ENCODE measurements around the gene C10orf143.
"Not testable (repeated sequence)": the region's sequence is repeated elsewhere in the genome, so short reads cannot be mapped to it uniquely, and the experiment has no call there.

Gene C10orf143

DNA sequence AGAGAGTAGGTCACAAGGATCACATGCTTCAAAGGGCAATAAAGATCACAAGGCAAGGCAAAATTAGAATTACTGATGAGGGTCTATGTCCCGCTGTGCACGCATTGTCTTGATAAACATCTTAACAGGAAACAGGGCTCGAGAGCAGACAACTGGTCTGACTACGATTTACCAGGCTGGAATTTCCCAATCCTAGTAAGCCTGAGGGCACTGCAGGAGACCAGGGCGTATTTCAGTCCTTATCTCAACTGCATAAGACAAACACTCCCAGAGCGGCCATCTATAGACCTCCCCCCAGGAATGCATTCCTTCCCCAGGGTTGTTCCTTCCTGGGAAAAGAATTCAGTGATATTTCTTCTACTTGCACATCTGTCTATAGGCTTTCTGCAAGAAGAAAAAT is 6.9 kb upstream of the C10orf143 start:
- in situ Hi-C loops (cut with HindIII; ENCODE audit: low pct_ligation_motif_present, low pct_unique_long_range_greater_than_20kb, low sequenced_read_pairs); DNase-seq: not testable (repeated sequence)

- DNase-seq; in situ Hi-C loops (cut with HindIII; ENCODE audit: low pct_ligation_motif_present, low pct_unique_long_range_greater_than_20kb, low sequenced_read_pairs): not testable (repeated sequence)
Observed at GRCh38 chr10:130116942-130117341, 6.3 kb upstream of the C10orf143 start.

- in situ Hi-C loops (cut with HindIII; ENCODE audit: low pct_ligation_motif_present, low pct_unique_long_range_greater_than_20kb, low sequenced_read_pairs) = no loop called here
- DNase-seq = no peak
Observed at GRCh38 chr10:130112821-130113220, 2.2 kb upstream of the C10orf143 start.

DNA sequence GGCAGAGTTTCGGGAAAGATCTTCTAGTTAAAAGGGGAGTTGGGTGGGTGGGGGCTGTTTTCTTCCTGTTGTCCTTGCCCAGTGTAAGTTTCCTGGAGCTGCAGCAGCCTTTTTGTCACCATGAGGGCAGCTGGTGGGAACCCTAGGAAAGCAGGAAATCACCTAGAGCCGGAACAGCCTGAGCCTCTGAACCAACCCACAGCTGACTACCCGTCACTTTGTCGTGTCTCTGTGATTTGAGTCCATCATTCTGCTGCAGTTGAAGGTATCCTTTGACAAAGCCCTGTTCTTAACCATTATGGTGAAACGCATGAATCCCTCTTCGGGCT is 1.2 kb upstream of the C10orf143 start:
- DNase-seq = no peak
- in situ Hi-C loops (cut with HindIII; ENCODE audit: low pct_ligation_motif_present, low pct_unique_long_range_greater_than_20kb, low sequenced_read_pairs) = no loop called here

- in situ Hi-C loops (cut with HindIII; ENCODE audit: low pct_ligation_motif_present, low pct_unique_long_range_greater_than_20kb, low sequenced_read_pairs) = no loop called here
- peak; percentile 98 for DNase-seq
Observed at GRCh38 chr10:130111113-130111851, 652 bp upstream of the C10orf143 start.

- in situ Hi-C loops (cut with HindIII; ENCODE audit: low pct_ligation_motif_present, low pct_unique_long_range_greater_than_20kb, low sequenced_read_pairs) = no loop called here
- peak; percentile 86 for DNase-seq
Observed at GRCh38 chr10:130109796-130110245, 809 bp downstream of the C10orf143 start.

DNA sequence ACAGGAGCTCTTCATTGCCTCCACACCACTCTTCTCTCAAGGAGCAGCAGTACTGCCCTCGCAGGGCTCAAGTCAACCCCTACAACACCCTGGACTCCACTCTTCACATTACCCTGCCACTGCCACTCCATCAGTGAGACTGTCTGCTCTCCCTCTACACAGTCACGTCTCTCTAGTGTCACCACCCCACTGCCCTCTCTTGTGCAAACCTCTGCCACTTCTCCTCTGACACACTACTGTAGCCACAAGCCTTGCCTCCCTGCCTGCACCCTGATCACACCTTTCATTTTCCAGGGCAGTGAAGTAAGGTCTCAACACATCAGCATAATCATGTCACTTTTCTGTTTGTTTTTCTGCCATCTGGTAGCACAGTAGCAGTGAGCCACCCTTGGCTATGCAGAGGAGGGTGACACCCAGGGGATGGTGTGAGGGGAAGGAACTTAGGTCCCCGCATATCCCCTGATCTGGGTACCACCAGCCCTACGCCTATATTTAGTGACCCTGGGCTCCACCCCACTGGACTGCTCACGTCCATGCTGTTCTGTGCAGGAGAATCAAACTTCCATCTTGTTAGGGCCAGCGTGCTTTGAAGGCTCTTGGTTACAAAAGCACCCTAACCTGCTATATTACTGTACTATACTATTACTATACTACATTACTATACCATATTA is 1.6 kb downstream of the C10orf143 start:
- DNase-seq = no peak
- in situ Hi-C loops (cut with HindIII; ENCODE audit: low pct_ligation_motif_present, low pct_unique_long_range_greater_than_20kb, low sequenced_read_pairs) = no loop called here

GRCh38 chr10:130108146-130108545 is 2.5 kb downstream of the C10orf143 start:
- in situ Hi-C loops (cut with HindIII; ENCODE audit: low pct_ligation_motif_present, low pct_unique_long_range_greater_than_20kb, low sequenced_read_pairs); DNase-seq: not testable (repeated sequence)

DNA sequence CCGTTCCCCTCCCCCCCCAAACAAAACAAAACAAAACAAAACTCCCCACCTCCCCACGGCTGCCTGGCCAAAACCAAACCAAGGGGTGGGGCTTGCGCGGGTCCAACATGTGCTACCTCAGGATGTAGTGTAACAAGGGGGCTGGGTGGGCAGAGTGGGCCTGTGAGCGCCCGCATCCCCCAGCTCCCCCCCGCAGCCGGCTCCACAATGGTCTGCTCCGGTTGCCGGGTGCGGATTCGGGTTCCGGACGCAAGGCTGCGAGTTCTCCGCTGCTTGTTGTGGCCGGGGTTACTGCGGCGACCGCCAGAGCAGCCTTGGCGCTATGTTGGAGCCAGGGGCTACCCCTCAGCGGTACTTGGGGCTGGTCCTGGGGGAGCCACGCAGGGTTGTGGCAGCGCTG is 4.9 kb downstream of the C10orf143 start:
- no peak for DNase-seq
- in situ Hi-C loops (cut with HindIII; ENCODE audit: low pct_ligation_motif_present, low pct_unique_long_range_greater_than_20kb, low sequenced_read_pairs) = no loop called here

- DNase-seq = no peak
- in situ Hi-C loops (cut with HindIII; ENCODE audit: low pct_ligation_motif_present, low pct_unique_long_range_greater_than_20kb, low sequenced_read_pairs) = no loop called here
Observed at GRCh38 chr10:130099344-130099743, 11.3 kb downstream of the C10orf143 start.

GRCh38 chr10:130090565-130090964 is 20.1 kb downstream of the C10orf143 start:
- in situ Hi-C loops (cut with HindIII; ENCODE audit: low pct_ligation_motif_present, low pct_unique_long_range_greater_than_20kb, low sequenced_read_pairs); DNase-seq: not testable (repeated sequence)

DNA sequence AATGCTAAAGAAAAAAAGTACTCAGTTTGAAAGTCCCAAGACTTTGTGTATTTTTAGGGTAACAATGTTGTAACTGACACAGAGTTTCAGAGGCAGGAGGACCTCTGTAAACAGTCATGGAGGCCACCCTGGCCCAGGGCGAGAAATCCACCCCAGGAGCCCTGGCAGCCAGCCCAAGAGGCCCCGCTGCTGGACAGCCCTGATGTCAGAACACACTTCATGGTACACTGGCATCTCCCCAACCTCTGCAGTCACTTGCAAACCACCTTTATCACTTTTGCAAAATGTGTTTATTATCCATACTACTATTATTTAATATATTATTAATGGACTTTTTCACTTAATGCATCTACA is 30.2 kb downstream of the C10orf143 start:
- in situ Hi-C loops (cut with HindIII; ENCODE audit: low pct_ligation_motif_present, low pct_unique_long_range_greater_than_20kb, low sequenced_read_pairs) = no loop called here
- no peak for DNase-seq

- no peak for DNase-seq
- in situ Hi-C loops (cut with HindIII; ENCODE audit: low pct_ligation_motif_present, low pct_unique_long_range_greater_than_20kb, low sequenced_read_pairs) = no loop called here
Observed at GRCh38 chr10:130079614-130080460, 30.8 kb downstream of the C10orf143 start.

DNA sequence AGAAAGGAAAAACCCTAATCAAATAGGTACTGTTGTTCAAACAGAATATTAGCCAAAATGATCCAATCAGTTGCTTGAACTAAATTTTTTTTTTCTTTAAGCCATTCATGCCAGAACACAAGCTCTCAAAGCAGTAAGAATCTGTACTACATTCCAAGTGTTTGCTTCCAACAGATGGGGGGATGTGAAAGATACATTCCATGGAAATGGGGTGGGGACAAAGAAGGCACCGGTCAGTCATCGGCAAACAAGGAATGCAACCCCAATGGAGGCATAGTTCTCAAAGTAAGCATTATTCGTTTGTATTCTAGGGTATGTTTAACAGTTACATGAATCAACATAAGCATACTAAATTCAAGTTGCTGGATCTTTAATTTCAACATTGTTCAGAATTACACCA is 32.5 kb downstream of the C10orf143 start:
- in situ Hi-C loops (cut with HindIII; ENCODE audit: low pct_ligation_motif_present, low pct_unique_long_range_greater_than_20kb, low sequenced_read_pairs) = no loop called here
- no peak for DNase-seq

DNA sequence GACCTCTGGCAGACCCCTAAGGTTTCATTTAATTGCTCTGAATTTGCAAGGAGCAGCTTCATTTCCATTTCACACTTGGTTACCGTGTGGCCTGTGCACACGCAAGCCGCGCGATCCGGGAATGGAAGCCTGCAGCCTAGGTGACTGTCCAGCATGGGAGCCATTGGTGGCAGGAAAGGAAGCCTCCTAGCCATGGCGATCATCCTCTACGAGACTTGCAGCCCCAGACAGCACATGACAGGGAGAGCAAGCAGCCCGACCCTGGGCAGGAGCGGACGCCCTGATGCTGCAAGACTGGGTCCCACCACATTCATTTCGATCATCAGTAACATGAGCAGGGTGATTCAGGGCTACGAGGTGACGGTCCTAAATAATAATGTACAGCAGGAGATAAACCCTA is 33.9 kb downstream of the C10orf143 start:
- DNase-seq = no peak
- in situ Hi-C loops (cut with HindIII; ENCODE audit: low pct_ligation_motif_present, low pct_unique_long_range_greater_than_20kb, low sequenced_read_pairs) = no loop called here

DNA sequence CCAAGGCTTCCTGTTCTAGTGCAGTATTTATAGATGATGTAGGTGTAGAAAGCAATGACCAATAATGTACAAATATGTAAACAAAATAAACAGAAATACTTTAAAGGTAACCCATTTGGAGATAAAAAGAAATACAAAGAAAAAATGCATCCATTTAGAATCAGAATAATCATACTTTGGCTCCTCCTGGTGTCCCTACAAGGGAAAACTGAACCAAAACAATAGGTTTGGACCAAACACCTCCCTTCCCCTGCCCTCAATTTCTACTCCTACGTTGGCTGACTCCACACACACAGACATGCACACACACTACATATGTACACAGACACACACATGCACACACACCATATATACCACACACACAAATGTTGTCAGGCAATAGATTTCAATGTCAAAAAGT is 36.0 kb downstream of the C10orf143 start:
- DNase-seq = no peak
- in situ Hi-C loops (cut with HindIII; ENCODE audit: low pct_ligation_motif_present, low pct_unique_long_range_greater_than_20kb, low sequenced_read_pairs) = no loop called here

DNA sequence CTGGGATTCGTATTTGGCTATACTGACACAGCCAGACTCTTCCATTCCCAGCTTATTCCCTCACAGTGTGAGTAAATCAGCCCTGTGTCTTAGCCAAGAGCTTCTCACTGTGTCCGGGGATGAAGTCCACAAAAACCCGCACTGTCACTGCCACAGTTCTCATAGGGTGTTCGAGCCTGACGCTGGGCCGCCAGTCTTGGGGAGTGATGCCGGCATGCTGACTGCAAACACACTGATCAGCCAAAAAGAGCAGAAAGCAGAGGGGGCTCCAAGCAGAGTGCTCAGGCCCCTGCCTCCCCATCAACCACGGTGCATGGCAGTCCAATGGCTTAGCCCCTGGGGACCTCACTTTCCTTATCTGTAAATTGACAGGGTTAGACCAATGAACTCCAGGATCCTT is 36.7 kb downstream of the C10orf143 start:
- in situ Hi-C loops (cut with HindIII; ENCODE audit: low pct_ligation_motif_present, low pct_unique_long_range_greater_than_20kb, low sequenced_read_pairs) = no loop called here
- DNase-seq = no peak

DNA sequence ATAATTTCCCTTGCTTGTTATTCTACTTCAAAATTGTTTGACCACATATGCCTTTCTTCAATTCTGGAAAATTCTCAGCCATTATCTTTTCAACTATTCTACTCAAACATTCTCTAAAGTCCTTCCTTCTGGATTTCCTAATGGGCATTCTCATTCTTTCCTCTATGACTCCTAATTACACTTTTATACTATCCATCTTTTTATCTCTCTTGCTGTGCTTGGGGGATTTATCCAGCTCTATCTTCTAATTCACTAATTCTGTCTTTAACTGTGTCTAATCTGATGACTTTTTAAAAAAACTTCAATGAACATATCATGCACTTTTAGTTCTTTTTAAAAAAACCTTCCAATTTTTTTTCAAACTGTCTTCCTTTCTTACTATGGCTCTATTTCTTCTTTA is 38.4 kb downstream of the C10orf143 start:
- in situ Hi-C loops (cut with HindIII; ENCODE audit: low pct_ligation_motif_present, low pct_unique_long_range_greater_than_20kb, low sequenced_read_pairs) = no loop called here
- DNase-seq = no peak

GRCh38 chr10:130067893-130068292 is 42.7 kb downstream of the C10orf143 start:
- in situ Hi-C loops (cut with HindIII; ENCODE audit: low pct_ligation_motif_present, low pct_unique_long_range_greater_than_20kb, low sequenced_read_pairs) = no loop called here
- no peak for DNase-seq

Measured in ACHN (cell line).